Measurements from ENCODE around the gene ASIC4.

DNA sequence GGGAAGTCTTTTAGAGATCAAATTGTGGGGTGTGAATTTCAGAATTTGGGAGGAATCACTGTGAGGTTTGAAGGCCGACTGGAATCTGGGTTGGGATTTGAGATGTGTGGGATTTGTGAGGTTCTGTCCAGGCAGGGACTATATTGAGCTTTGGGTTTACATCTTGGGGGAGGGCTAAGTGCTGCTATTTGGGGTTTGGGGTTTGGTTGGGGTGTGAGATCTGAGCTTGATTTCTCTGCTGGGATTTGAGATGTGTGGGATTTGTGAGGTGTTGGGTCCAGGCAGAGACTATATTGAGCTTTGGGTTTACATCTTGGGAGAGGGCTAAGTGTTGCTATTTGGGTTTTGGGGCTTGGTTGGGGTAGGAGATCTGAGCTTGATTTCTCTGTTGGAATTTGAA, 14.7 kb upstream of the ASIC4 start:
- TF ChIP-seq, protein P1, sequence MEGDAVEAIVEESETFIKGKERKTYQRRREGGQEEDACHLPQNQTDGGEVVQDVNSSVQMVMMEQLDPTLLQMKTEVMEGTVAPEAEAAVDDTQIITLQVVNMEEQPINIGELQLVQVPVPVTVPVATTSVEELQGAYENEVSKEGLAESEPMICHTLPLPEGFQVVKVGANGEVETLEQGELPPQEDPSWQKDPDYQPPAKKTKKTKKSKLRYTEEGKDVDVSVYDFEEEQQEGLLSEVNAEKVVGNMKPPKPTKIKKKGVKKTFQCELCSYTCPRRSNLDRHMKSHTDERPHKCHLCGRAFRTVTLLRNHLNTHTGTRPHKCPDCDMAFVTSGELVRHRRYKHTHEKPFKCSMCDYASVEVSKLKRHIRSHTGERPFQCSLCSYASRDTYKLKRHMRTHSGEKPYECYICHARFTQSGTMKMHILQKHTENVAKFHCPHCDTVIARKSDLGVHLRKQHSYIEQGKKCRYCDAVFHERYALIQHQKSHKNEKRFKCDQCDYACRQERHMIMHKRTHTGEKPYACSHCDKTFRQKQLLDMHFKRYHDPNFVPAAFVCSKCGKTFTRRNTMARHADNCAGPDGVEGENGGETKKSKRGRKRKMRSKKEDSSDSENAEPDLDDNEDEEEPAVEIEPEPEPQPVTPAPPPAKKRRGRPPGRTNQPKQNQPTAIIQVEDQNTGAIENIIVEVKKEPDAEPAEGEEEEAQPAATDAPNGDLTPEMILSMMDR (IDR thresholded peaks at IDR 0.05): no peak
- TF ChIP-seq TCF7L2 (IDR thresholded peaks at IDR 0.05; ENCODE audit: low read depth, low read length): no peak
